HepG2 (cell line): ENCODE results near the gene TIAM2. TPM values are rescaled to one million over a fixed set of nuclear protein-coding genes. Genes with fewer than 3 reads are reported as not detected.
A peak's percentile ranks its signal among the peaks of the same experiment; 100 is the strongest.

Source experiments
- ATAC-seq: fragments of 200-7000 bp; cut with Tn5 transposase; 3 replicates; pipeline ENCODE4 v1.9.1; 2020; ENCODE audit warnings: mild to moderate bottlenecking, moderate library complexity
- BruUV-seq: library from RNA; stranded (reverse); fragments of 400-500 nt; replicated peaks from 2 replicates; lab custom pipeline; 2021; lab: Mats Ljungman, UMichigan
- CTCF ChIA-PET: fragments of 300-600 bp; formaldehyde crosslinking; extraction: SDS; loops from one replicate; lab custom pipeline; 2021; ENCODE audit warnings: low total read pairs, inconsistent platforms, low intra/inter-chr PET ratio; lab: Yijun Ruan, JAX
- POLR2A ChIA-PET: fragments of 350-600 bp; sonication (Branson Sonifier 250); formaldehyde crosslinking; loops from one replicate; lab custom pipeline; 2020; ENCODE audit warnings: antibody characterized with exemption, inconsistent platforms; lab: Yijun Ruan, JAX
- DNase-seq: peaks from one replicate; pipeline ENCODE4 v3.0.0-alpha.2; 2015; ENCODE audit warnings: low spot score
- FAIRE-seq: peaks from 3 replicates; lab custom pipeline; 2011; peaks lifted over from hg19 to GRCh38; lab: Jason Lieb, UNC
- H2AFZ ChIP-seq: one replicate; pipeline ENCODE4 v1.6.1; 2011; ENCODE audit warnings: low read length, inconsistent platforms
- H3K27ac ChIP-seq: fragments of 300-600 bp; 3 replicates; pipeline ENCODE4 v1.8.0; 2011; ENCODE audit warnings: mixed run types, mild to moderate bottlenecking, mixed read lengths, low read length, inconsistent platforms; ENCODE audit not compliant: insufficient read depth; ENCODE audit errors: extremely low read length
- H3K27me3 ChIP-seq, 2 experiments: fragments of 200-600 bp in 1 of 2; 2 replicates in 1 of 2; 3 replicates in 1 of 2; pipeline versions ENCODE4 v1.6.0 to v1.8.0; 2011; ENCODE audit warnings: low read length in 2 of 2, mild to moderate bottlenecking in 2 of 2, moderate library complexity in 2 of 2, inconsistent platforms in 1 of 2; ENCODE audit not compliant: insufficient read depth in 2 of 2, control insufficient read depth in 1 of 2
- H3K36me3 ChIP-seq, 2 experiments: fragments of 200-600 bp in 1 of 2; replicated peaks in 1 of 2; 2 replicates in 1 of 2; 3 replicates in 1 of 2; pipeline versions ENCODE4 v1.5.1 to v1.8.0; 2011; ENCODE audit warnings: low read length in 2 of 2, inconsistent platforms in 1 of 2; ENCODE audit not compliant: insufficient read depth in 2 of 2, control insufficient read depth in 1 of 2
- H3K4me1 ChIP-seq: 2 replicates; pipeline ENCODE4 v1.5.1; 2012; ENCODE audit warnings: low read length, inconsistent platforms; ENCODE audit not compliant: insufficient read depth
- H3K4me2 ChIP-seq: 2 replicates; pipeline ENCODE4 v1.6.0; 2011; ENCODE audit warnings: low read depth, low read length, inconsistent platforms
- H3K4me3 ChIP-seq, 3 experiments: fragments of 200-600 bp in 1 of 3; sonication (generic), shearing (Covaris generic) in 1 of 3; replicated peaks in 1 of 3; 2 replicates each; pipeline ENCODE4 v1.5.1; 2011 to 2016; ENCODE audit warnings: low read length in 3 of 3, inconsistent platforms in 2 of 3, low read depth in 2 of 3, mild to moderate bottlenecking in 2 of 3, control low read depth in 1 of 3, mixed read lengths in 1 of 3; ENCODE audit not compliant: insufficient read depth in 1 of 3
- H3K79me2 ChIP-seq: one replicate; pipeline ENCODE4 v1.6.1; 2011; ENCODE audit warnings: low read length, inconsistent platforms; ENCODE audit not compliant: insufficient read depth
- H3K9ac ChIP-seq: 2 replicates; pipeline ENCODE4 v1.6.0; 2011; ENCODE audit warnings: mild to moderate bottlenecking, low read depth, low read length, inconsistent platforms; ENCODE audit not compliant: insufficient read depth
- H3K9me3 ChIP-seq: 2 replicates; pipeline ENCODE4 v1.5.1; 2012; ENCODE audit warnings: mild to moderate bottlenecking, low read length
- H4K20me1 ChIP-seq: 2 replicates; pipeline ENCODE4 v1.6.0; 2011; ENCODE audit warnings: inconsistent platforms, mild to moderate bottlenecking, low read length, moderate library complexity; ENCODE audit not compliant: insufficient read depth
- ATAD3A ChIP-seq: sonication (generic); formaldehyde crosslinking; IDR thresholded peaks from 2 replicates; pipeline ENCODE4 v1.4.0; 2020; ENCODE audit warnings: missing genetic modification reagents
- LCORL ChIP-seq, 2 experiments: fragments of 450-650 bp in 1 of 2; sonication (generic) in 1 of 2; formaldehyde crosslinking in 1 of 2; IDR thresholded peaks; 2 replicates each; pipeline versions ENCODE4 v1.5.0 to v1.6.1; 2017 to 2020; ENCODE audit warnings: antibody characterized with exemption in 1 of 2, missing genetic modification reagents in 1 of 2
- MAFF ChIP-seq: IDR thresholded peaks from 2 replicates; pipeline ENCODE4 v1.6.1; 2011; ENCODE audit warnings: low read depth, low read length, improper control_type of control experiment
- MAFK ChIP-seq, 2 experiments: IDR thresholded peaks in 1 of 2; conservative IDR thresholded peaks in 1 of 2; 2 replicates each; pipeline ENCODE4 v1.6.1; 2011; ENCODE audit warnings: improper control_type of control experiment in 2 of 2, low read length in 2 of 2
- RNF2 ChIP-seq: fragments of 450-650 bp; conservative IDR thresholded peaks from 2 replicates; pipeline ENCODE4 v1.6.1; 2016; ENCODE audit warnings: low read depth
- SRSF1 ChIP-seq: fragments of 200-400 bp; formaldehyde crosslinking; optimal IDR thresholded peaks from 2 replicates; pipeline ENCODE3; 2017; ENCODE audit warnings: mild to moderate bottlenecking, low read depth, low read length, moderate library complexity
- SRSF4 ChIP-seq: fragments of 200-400 bp; formaldehyde crosslinking; IDR thresholded peaks from one replicate; pipeline ENCODE4 v1.6.1; 2018; ENCODE audit warnings: mild to moderate bottlenecking, low read depth, low read length, moderate library complexity; ENCODE audit not compliant: poor library complexity, severe bottlenecking
- ZBTB8A ChIP-seq: sonication (generic); formaldehyde crosslinking; IDR thresholded peaks from 2 replicates; pipeline ENCODE4 v1.4.0; 2020; ENCODE audit warnings: mild to moderate bottlenecking, low read depth, missing genetic modification reagents, borderline replicate concordance
- ZNF10 ChIP-seq: sonication (generic); formaldehyde crosslinking; IDR thresholded peaks from 2 replicates; pipeline ENCODE4 v1.4.0; 2020; ENCODE audit warnings: mild to moderate bottlenecking, low read depth, missing genetic modification reagents, borderline replicate concordance
- ZNF224 ChIP-seq: sonication (generic); formaldehyde crosslinking; IDR thresholded peaks from 2 replicates; pipeline ENCODE4 v1.5.0; 2020; ENCODE audit warnings: mild to moderate bottlenecking, missing genetic modification reagents
- ZNF773 ChIP-seq: sonication (generic); formaldehyde crosslinking; IDR thresholded peaks from 2 replicates; pipeline ENCODE4 v1.4.0; 2020; ENCODE audit warnings: missing genetic modification reagents, borderline replicate concordance
- ZNF841 ChIP-seq: sonication (generic); formaldehyde crosslinking; IDR thresholded peaks from 2 replicates; pipeline ENCODE4 v1.8.1; 2023; ENCODE audit warnings: missing genetic modification reagents, borderline replicate concordance
- ZSCAN21 ChIP-seq: sonication (generic); formaldehyde crosslinking; IDR thresholded peaks from 2 replicates; pipeline ENCODE4 v1.8.0; 2022; ENCODE audit warnings: mild to moderate bottlenecking, missing genetic modification reagents, moderate library complexity, borderline replicate concordance
- WGBS: methylation state at CpG from one replicate; pipeline ENCODE4 v1.1.6; 2017; ENCODE audit warnings: low lambda C conversion rate; 5-methylcytosine and 5-hydroxymethylcytosine counted together
- in situ Hi-C: cut with HindIII; loops from 2 replicates; pipeline ENCODE4 v1.10.0; 2017; ENCODE audit warnings: low pct_unique_long_range_greater_than_20kb; ENCODE audit not compliant: extremely low pct_ligation_motif_present
- intact Hi-C: fragments of 100-400 bp; cut with micrococcal nuclease; formaldehyde crosslinking; loops from one replicate; pipeline ENCODE4 v1.10.0; 2022; ENCODE audit not compliant: unreplicated experiment
- polyA plus RNA-seq, 8 experiments: library from polyadenylated mRNA; depleted of rRNA in 3 of 8; stranded (reverse) in 7 of 8; unstranded in 1 of 8; fragments of >200 nt; fragmentation: Illumina TruSeq in 4 of 8; extraction: Trizol in 4 of 8; gene quantifications; 2 replicates each; pipeline versions ENCODE4 v1.2.1 to v1.2.3, GENCODE V29; 2011 to 2016; ENCODE audit warnings: low read depth in 4 of 8, missing spikeins in 1 of 8, mixed read lengths in 1 of 8; ENCODE audit not compliant: insufficient read depth in 1 of 8
- total RNA-seq, 5 experiments: library from RNA; depleted of rRNA; stranded (reverse); fragments of >200 nt; fragmentation: Illumina TruSeq; extraction: Trizol; gene quantifications; 2 replicates each; pipeline ENCODE4 v1.2.3, GENCODE V29; 2016; ENCODE audit warnings: low read depth in 1 of 5
- TF ChIP-seq, protein P1 (sequence below): sonication (generic); formaldehyde crosslinking; IDR thresholded peaks from 2 replicates; pipeline ENCODE4 v1.8.1; 2023; ENCODE audit warnings: mild to moderate bottlenecking, missing genetic modification reagents, borderline replicate concordance
- TF ChIP-seq, protein P2 (sequence below): sonication (generic); formaldehyde crosslinking; IDR thresholded peaks from 2 replicates; pipeline ENCODE4 v1.8.1; 2023; ENCODE audit warnings: mild to moderate bottlenecking, moderate library complexity, missing genetic modification reagents
- TF ChIP-seq, protein P3 (sequence below): sonication (generic); formaldehyde crosslinking; IDR thresholded peaks from 2 replicates; pipeline ENCODE4 v1.4.0; 2020; ENCODE audit warnings: missing genetic modification reagents

The TIAM2 gene
- total and polyA plus RNA-seq, 2 of the 13 experiments (the other 11 are each of a cell fraction or from before 2014, with no cell fraction given) = 4.1 to 4.5 TPM

DNA sequence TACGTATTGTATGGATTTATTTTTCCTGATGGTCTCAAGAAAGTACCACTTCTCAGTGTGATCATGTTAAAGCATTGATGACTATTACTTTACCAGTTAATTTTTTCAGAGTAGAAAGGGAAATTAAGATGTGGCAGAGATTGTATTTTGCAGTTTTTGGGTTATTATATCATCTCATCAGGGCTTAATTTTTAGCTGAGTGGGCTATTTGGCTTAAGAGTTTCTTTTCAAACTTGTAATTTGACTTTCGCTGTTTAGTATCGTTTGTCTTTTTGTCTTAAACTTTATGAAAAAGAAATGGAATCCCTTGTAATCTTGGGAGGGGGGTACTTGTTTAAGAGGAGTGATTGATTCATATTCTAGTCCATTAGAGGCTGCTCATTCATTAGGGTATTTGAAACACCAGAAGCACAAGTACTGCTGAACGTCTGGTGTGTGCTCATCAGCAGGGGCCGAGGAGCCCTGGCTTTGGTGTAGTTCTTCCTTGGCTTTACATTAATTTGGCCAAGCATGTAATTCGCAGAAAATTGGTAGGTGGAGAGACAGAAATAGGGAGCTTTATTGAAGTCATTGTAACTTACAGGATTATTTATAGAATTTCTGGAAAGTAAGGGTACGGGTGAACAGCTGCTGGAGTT lies 112.4 kb downstream of the TIAM2 start:
- no peak for FAIRE-seq
- in situ Hi-C loops = no loop called here
- CTCF ChIA-PET = no interaction called here

DNA sequence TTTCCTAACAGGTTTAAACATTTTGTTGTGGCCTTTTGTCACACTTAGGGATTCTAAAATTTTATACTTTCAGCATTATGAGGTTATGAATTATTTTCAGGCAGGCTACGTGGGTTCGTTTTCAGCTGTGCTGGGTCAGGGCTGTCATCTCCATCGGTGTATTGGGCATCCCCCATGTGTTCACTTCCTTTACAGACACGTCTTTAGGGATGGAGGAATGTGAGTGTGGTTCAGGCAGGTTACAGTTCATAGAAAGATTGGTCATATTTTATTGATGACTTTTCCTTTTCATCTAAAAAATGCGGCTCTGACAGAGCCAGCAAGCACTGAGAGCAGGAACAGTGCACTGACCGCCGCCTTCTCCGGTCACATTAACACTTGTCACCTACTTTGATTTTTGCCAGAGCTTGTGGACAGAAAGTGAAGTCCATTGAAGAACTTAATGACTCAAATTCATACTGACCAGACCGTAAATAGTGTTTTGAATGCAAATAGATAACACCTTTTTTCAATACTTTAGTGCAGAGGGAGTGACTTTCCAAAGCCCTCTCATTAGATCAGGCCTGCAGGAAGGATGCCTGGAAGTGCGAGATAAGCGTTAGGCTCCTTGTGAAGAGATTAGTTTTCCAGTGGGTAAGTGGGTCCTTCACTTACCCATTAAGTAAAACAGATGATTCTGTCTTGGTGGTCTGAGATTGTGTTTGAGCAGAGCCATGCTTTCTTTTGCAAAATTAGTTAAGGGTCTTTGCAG lies 113.1 kb downstream of the TIAM2 start:
- Histone ChIP-seq H3K4me1 (no peaks in the 10 kb centered on the region), H3K9ac (no peak overlapping the region), H3K9me3 (no peaks in the 10 kb centered on the region), H3K4me2 (no peak overlapping the region), H3K27me3 (no peaks in the 10 kb centered on the region), H3K36me3 (no peaks in the 10 kb centered on the region), H3K79me2 (no peaks in the 10 kb centered on the region), H2AFZ (no peak overlapping the region), H3K4me3 (no peak overlapping the region), H3K27ac (no peak overlapping the region), H4K20me1 (no peaks in the 10 kb centered on the region)
- ChIA-PET CTCF (no interaction called here), POLR2A (no interaction called here)
- no peak for DNase-seq
- intact Hi-C loops = no loop called here
- in situ Hi-C loops = no loop called here
- no peak for FAIRE-seq
- no peak for ATAC-seq
- WGBS = 61% methylated on average over 11 of the region's 11 CpGs
- no TSS peak for BruUV-seq
- TF ChIP-seq LCORL (IDR thresholded peaks at IDR 0.05) (no peak), LCORL (CRISPR knock-in tag; IDR thresholded peaks at IDR 0.05) (no peak), ZBTB8A (no peak), ZNF224 (CRISPR knock-in tag) (no peak), RNF2 (no peak), SRSF1 (no peak), SRSF4 (no peak), ZNF773 (CRISPR knock-in tag) (no peak), ZSCAN21 (CRISPR knock-in tag) (no peak), ATAD3A (CRISPR knock-in tag) (no peak), ZNF841 (CRISPR knock-in tag) (no peak)
- TF ChIP-seq, protein P1, sequence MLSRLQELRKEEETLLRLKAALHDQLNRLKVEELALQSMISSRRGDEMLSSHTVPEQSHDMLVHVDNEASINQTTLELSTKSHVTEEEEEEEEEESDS (CRISPR knock-in tag) = no peak
- TF ChIP-seq, protein P2, sequence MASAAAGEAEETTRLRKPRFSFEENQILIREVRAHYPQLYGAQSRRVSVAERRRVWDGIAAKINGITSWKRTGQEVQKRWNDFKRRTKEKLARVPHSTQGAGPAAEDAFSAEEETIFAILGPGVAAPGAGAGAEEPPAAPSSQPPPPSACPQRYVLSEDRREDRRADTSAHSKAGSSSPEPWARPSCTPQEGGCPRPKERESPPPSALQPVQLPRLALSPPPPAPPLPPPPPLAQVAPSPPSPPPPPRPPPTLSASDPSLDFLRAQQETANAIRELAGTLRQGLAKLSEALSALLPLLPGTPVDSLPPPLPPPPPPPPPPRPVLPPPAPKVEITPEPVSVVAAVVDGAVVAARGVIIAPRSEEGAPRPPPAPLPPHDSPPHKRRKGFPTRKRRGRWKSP (CRISPR knock-in tag) = no peak
- TF ChIP-seq, protein P3, sequence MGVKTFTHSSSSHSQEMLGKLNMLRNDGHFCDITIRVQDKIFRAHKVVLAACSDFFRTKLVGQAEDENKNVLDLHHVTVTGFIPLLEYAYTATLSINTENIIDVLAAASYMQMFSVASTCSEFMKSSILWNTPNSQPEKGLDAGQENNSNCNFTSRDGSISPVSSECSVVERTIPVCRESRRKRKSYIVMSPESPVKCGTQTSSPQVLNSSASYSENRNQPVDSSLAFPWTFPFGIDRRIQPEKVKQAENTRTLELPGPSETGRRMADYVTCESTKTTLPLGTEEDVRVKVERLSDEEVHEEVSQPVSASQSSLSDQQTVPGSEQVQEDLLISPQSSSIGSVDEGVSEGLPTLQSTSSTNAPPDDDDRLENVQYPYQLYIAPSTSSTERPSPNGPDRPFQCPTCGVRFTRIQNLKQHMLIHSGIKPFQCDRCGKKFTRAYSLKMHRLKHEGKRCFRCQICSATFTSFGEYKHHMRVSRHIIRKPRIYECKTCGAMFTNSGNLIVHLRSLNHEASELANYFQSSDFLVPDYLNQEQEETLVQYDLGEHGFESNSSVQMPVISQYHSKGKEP = no peak

More for the DNA sequence above, 112.4 kb downstream of the TIAM2 start:
- WGBS = 56% methylated on average over 7 of the region's 7 CpGs
- Histone ChIP-seq H3K27me3 (no peaks in the 10 kb centered on the region), H3K36me3 (no peaks in the 10 kb centered on the region), H3K9me3 (no peaks in the 10 kb centered on the region), H2AFZ (no peak overlapping the region), H3K79me2 (no peaks in the 10 kb centered on the region), H3K9ac (no peak overlapping the region), H3K4me1 (no peaks in the 10 kb centered on the region), H4K20me1 (no peaks in the 10 kb centered on the region), H3K27ac (no peak overlapping the region), H3K4me2 (no peak overlapping the region), H3K4me3 (no peak overlapping the region)
- no TSS peak for BruUV-seq
- intact Hi-C loops = no loop called here
- DNase-seq (no peak), ATAC-seq (no peak)
- no peak for TF ChIP-seq ZNF10 (CRISPR knock-in tag)
- peak; percentile 79 to 83 for TF ChIP-seq MAFK (conservative IDR thresholded peaks at IDR 0.05 in 1 of 2, IDR thresholded peaks at IDR 0.05 in 1 of 2; ENCODE audit: low read length in 2 of 2)
- peak; percentile 82 for TF ChIP-seq MAFF
- POLR2A ChIA-PET = no interaction called here
